Uterus (tissue), 4 donors: ENCODE results near the gene GPR32. TPM values are rescaled to one million over a fixed set of nuclear protein-coding genes. Genes with fewer than 3 reads are reported as not detected.

Experiments used
- DNase-seq, 2 donors: peaks; one replicate each; pipeline ENCODE4 v3.0.0-alpha.2; 2019 to 2020
- H3K27ac ChIP-seq, 2 donors: fragments of 200-600 bp; sonication (generic); 1 replicate in 1 of 2; 2 replicates in 1 of 2; pipeline ENCODE4 v1.5.1; 2016 to 2018
- H3K27me3 ChIP-seq, 2 donors: fragments of 200-600 bp; sonication (generic); one replicate each; pipeline ENCODE4 v1.5.1; 2018 to 2019; ENCODE audit warnings: control low read depth in 1 of 2
- H3K36me3 ChIP-seq, 2 donors: fragments of 200-600 bp; sonication (generic); one replicate each; pipeline ENCODE4 v1.5.1; 2019; ENCODE audit warnings: control low read depth in 1 of 2
- H3K4me1 ChIP-seq, 2 donors: fragments of 200-600 bp; sonication (generic); one replicate each; pipeline ENCODE4 v1.5.1; 2018 to 2019; ENCODE audit warnings: control low read depth in 1 of 2
- H3K4me3 ChIP-seq, 2 donors: fragments of 200-600 bp; sonication (generic); 1 replicate in 1 of 2; 2 replicates in 1 of 2; pipeline ENCODE4 v1.5.1; 2018 to 2019; ENCODE audit warnings: mild to moderate bottlenecking in 1 of 2
- H3K9me3 ChIP-seq, 2 donors: fragments of 200-600 bp; sonication (generic); one replicate each; pipeline ENCODE4 v1.5.1; 2019; ENCODE audit warnings: control low read depth in 1 of 2
- CTCF ChIP-seq, 4 experiments: fragments of 200-600 bp in 2 of 4; fragments of 450-650 bp in 2 of 4; sonication (generic) in 2 of 4; IDR thresholded peaks; one replicate each; pipeline ENCODE4 v1.5.1; 2016 to 2019; ENCODE audit warnings: antibody characterized with exemption in 4 of 4, mild to moderate bottlenecking in 2 of 4, moderate library complexity in 1 of 4
- POLR2A ChIP-seq, 2 donors: fragments of 450-650 bp; IDR thresholded peaks; one replicate each; pipeline ENCODE4 v1.6.1; 2016; ENCODE audit warnings: antibody characterized with exemption in 2 of 2, mild to moderate bottlenecking in 1 of 2, moderate library complexity in 1 of 2
- intact Hi-C: fragments of 100-400 bp; cut with DNase I; formaldehyde crosslinking; loops from one replicate; pipeline ENCODE4 v1.15.1; 2023; ENCODE audit warnings: low total_unique reads
- total RNA-seq, 4 donors: library from RNA; depleted of rRNA in 3 of 4; stranded (reverse); fragments of >200 nt in 3 of 4; gene quantifications; one replicate each; pipeline versions ENCODE4 v1.1.0 to v1.2.4, GENCODE V29; 2014 to 2023
- donor health status: DM: yes; HTN: yes; CAD: no.

The GPR32 gene
- total RNA-seq, 4 donors from 2014 or later, result not detected

GRCh38 chr19:50793558-50794065 lies 23.3 kb downstream of the GPR32 start:
- H3K27ac ChIP-seq, result no peak overlapping the region
- DNase-seq, result no peak
- H3K9me3 ChIP-seq, result no peaks in the 10 kb centered on the region
- no peaks in the 10 kb centered on the region for H3K4me1 ChIP-seq
- TF ChIP-seq POLR2A (IDR thresholded peaks at IDR 0.05) (no peak), CTCF (IDR thresholded peaks at IDR 0.05) (no peak)
- intact Hi-C loops, result no loop called here
- H3K36me3 ChIP-seq, result no peaks in the 10 kb centered on the region
- no peaks in the 10 kb centered on the region for H3K27me3 ChIP-seq
- H3K4me3 ChIP-seq, result no peak overlapping the region

- no peak for DNase-seq
- no peak overlapping the region for H3K4me3 ChIP-seq
- H3K27ac ChIP-seq, result no peak overlapping the region
- no peaks in the 10 kb centered on the region for H3K9me3 ChIP-seq
- no peaks in the 10 kb centered on the region for H3K27me3 ChIP-seq
- H3K36me3 ChIP-seq, result no peaks in the 10 kb centered on the region
- TF ChIP-seq POLR2A (IDR thresholded peaks at IDR 0.05), result no peak
- TF ChIP-seq CTCF (IDR thresholded peaks at IDR 0.05), result no peak
- no peaks in the 10 kb centered on the region for H3K4me1 ChIP-seq
- intact Hi-C loops, result no loop called here
These were observed 24.0 kb downstream of the GPR32 start for GRCh38 chr19:50794074-50794875.

GRCh38 chr19:50794876-50795663 lies 24.8 kb downstream of the GPR32 start:
- intact Hi-C loops, result no loop called here
- H3K4me3 ChIP-seq, result no peak overlapping the region
- no peaks in the 10 kb centered on the region for H3K9me3 ChIP-seq
- no peaks in the 10 kb centered on the region for H3K36me3 ChIP-seq
- TF ChIP-seq CTCF (IDR thresholded peaks at IDR 0.05) (no peak), POLR2A (IDR thresholded peaks at IDR 0.05) (no peak)
- H3K4me1 ChIP-seq, result no peaks in the 10 kb centered on the region
- no peak for DNase-seq
- no peaks in the 10 kb centered on the region for H3K27me3 ChIP-seq
- H3K27ac ChIP-seq, result no peak overlapping the region

- no peak for DNase-seq
- no peaks in the 10 kb centered on the region for H3K9me3 ChIP-seq
- no peak overlapping the region for H3K4me3 ChIP-seq
- no peaks in the 10 kb centered on the region for H3K36me3 ChIP-seq
- H3K4me1 ChIP-seq, result no peaks in the 10 kb centered on the region
- TF ChIP-seq CTCF (IDR thresholded peaks at IDR 0.05), result no peak
- no peak for TF ChIP-seq POLR2A (IDR thresholded peaks at IDR 0.05)
- H3K27me3 ChIP-seq, result no peaks in the 10 kb centered on the region
- intact Hi-C loops, result no loop called here
- no peak overlapping the region for H3K27ac ChIP-seq
These were observed 25.4 kb downstream of the GPR32 start for GRCh38 chr19:50795664-50796073.

- no peaks in the 10 kb centered on the region for H3K9me3 ChIP-seq
- no peaks in the 10 kb centered on the region for H3K27me3 ChIP-seq
- H3K4me3 ChIP-seq, result no peak overlapping the region
- no peak for DNase-seq
- intact Hi-C loops, result no loop called here
- no peak overlapping the region for H3K27ac ChIP-seq
- H3K4me1 ChIP-seq, result no peaks in the 10 kb centered on the region
- no peak for TF ChIP-seq POLR2A (IDR thresholded peaks at IDR 0.05)
- no peak for TF ChIP-seq CTCF (IDR thresholded peaks at IDR 0.05)
- no peaks in the 10 kb centered on the region for H3K36me3 ChIP-seq
These were observed 25.9 kb downstream of the GPR32 start for GRCh38 chr19:50796128-50796633.
